Measurements from ENCODE around the gene TMEM167A. TPM values are rescaled to one million over a fixed set of nuclear protein-coding genes. Genes with fewer than 3 reads are reported as not detected.

Gene TMEM167A
- total RNA-seq, 4 donors from 2014 or later = 23.5 to 53.4 (median 39.5) TPM

- H3K4me3 ChIP-seq = no peak overlapping the region
- H3K27ac ChIP-seq = no peak overlapping the region
- H3K4me1 ChIP-seq = peaks cover 0 to 14% (median 0%) of the 10 kb centered on the region in 3 donors
- no peaks in the 10 kb centered on the region for H3K27me3 ChIP-seq
- TF ChIP-seq POLR2AphosphoS5 (IDR thresholded peaks at IDR 0.05) (no peak), POLR2A (IDR thresholded peaks at IDR 0.05) (no peak), EP300 (IDR thresholded peaks at IDR 0.05) (no peak)
- TF ChIP-seq, protein P1, sequence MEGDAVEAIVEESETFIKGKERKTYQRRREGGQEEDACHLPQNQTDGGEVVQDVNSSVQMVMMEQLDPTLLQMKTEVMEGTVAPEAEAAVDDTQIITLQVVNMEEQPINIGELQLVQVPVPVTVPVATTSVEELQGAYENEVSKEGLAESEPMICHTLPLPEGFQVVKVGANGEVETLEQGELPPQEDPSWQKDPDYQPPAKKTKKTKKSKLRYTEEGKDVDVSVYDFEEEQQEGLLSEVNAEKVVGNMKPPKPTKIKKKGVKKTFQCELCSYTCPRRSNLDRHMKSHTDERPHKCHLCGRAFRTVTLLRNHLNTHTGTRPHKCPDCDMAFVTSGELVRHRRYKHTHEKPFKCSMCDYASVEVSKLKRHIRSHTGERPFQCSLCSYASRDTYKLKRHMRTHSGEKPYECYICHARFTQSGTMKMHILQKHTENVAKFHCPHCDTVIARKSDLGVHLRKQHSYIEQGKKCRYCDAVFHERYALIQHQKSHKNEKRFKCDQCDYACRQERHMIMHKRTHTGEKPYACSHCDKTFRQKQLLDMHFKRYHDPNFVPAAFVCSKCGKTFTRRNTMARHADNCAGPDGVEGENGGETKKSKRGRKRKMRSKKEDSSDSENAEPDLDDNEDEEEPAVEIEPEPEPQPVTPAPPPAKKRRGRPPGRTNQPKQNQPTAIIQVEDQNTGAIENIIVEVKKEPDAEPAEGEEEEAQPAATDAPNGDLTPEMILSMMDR (IDR thresholded peaks at IDR 0.05) = no peak
- H3K9me3 ChIP-seq = no peaks in the 10 kb centered on the region
- no peak for ATAC-seq
- H3K36me3 ChIP-seq = no peaks in the 10 kb centered on the region
- 59 to 72% methylated on average over 3 of the region's 3 CpGs for WGBS, 2 donors (ENCODE audit: low coverage in 1 of 2)
Measured at GRCh38 chr5:83034036-83034435, 43.2 kb downstream of the TMEM167A start.

- 33 to 94% methylated on average over 1 of the region's 1 CpG for WGBS, 2 donors (ENCODE audit: low coverage in 1 of 2)
- no peak overlapping the region for H3K4me3 ChIP-seq
- no peak for ATAC-seq
Measured at GRCh38 chr5:83031381-83031780, 45.8 kb downstream of the TMEM167A start.

GRCh38 chr5:83029912-83030311, 47.3 kb downstream of the TMEM167A start:
- TF ChIP-seq EP300 (IDR thresholded peaks at IDR 0.05) (no peak), POLR2A (IDR thresholded peaks at IDR 0.05) (no peak), POLR2AphosphoS5 (IDR thresholded peaks at IDR 0.05) (no peak)
- TF ChIP-seq, protein P1 (IDR thresholded peaks at IDR 0.05) = no peak
- H3K9me3 ChIP-seq = no peaks in the 10 kb centered on the region
- no peak overlapping the region for H3K27ac ChIP-seq
- H3K36me3 ChIP-seq = no peaks in the 10 kb centered on the region
- no peak overlapping the region for H3K4me3 ChIP-seq
- ATAC-seq = peak; percentile 28
- 33 to 100% methylated on average over 1 of the region's 2 CpGs for WGBS, 2 donors (ENCODE audit: low coverage in 1 of 2)
- H3K4me1 ChIP-seq = peaks cover 0 to under 1% (median 0%) of the 10 kb centered on the region in 3 donors
- H3K27me3 ChIP-seq = no peaks in the 10 kb centered on the region

More at GRCh38 chr5:83031381-83031780, 45.8 kb downstream of the TMEM167A start:
- Histone ChIP-seq H3K36me3 (no peaks in the 10 kb centered on the region), H3K27ac (no peak overlapping the region), H3K4me1 (peaks cover 0 to 14% (median 0%) of the 10 kb centered on the region in 3 donors), H3K27me3 (no peaks in the 10 kb centered on the region), H3K9me3 (no peaks in the 10 kb centered on the region)
- TF ChIP-seq EP300 (IDR thresholded peaks at IDR 0.05) (no peak), POLR2AphosphoS5 (IDR thresholded peaks at IDR 0.05) (no peak), POLR2A (IDR thresholded peaks at IDR 0.05) (no peak)
- TF ChIP-seq, protein P1 (IDR thresholded peaks at IDR 0.05) = no peak

DNA sequence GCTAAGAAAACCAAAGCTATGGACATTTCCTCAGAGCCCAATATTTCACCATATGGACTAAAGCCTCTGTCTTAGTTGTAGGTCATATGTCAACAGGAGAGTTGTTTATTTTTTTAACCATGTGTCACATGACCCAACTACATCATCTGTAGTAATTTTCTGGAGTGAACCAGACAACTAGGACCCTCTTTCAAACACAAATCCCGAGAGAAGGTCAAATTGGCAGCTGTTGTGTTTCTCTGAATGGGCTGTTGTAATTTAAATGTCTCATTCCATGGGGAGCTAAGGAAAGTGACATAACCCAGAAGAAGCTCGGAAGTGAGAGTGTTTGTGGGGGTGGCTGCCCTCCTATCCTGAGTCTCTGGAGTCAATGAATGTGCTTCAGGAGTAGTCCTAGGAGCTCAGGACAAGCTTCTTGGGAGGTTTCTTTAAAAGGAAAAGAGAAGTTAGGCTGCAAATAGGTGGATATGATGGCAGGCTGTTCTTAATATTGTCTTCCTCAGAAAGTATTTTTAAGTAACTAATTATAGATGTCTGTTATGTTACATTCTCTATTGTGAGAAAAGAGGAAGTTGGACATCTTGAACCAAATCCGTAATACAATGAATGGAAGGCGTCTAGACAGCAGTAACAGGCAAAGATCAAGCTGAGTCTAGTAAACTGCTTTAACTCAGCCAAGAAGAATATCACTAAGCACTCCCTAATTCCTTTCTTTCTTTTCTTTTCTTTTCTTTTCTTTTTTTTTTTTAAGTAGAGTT, 50.1 kb downstream of the TMEM167A start:
- H3K9me3 ChIP-seq = no peaks in the 10 kb centered on the region
- TF ChIP-seq EP300 (IDR thresholded peaks at IDR 0.05) (no peak), POLR2A (IDR thresholded peaks at IDR 0.05) (no peak), POLR2AphosphoS5 (IDR thresholded peaks at IDR 0.05) (no peak)
- TF ChIP-seq, protein P1 (IDR thresholded peaks at IDR 0.05) = no peak
- no peaks in the 10 kb centered on the region for H3K4me1 ChIP-seq
- no peaks in the 10 kb centered on the region for H3K27me3 ChIP-seq
- no peak for ATAC-seq
- WGBS, 2 donors (ENCODE audit: low coverage in 1 of 2) = 44 to 52% methylated on average over 4 of the region's 4 CpGs
- H3K36me3 ChIP-seq = no peaks in the 10 kb centered on the region
- no peak overlapping the region for H3K27ac ChIP-seq
- no peak overlapping the region for H3K4me3 ChIP-seq

- no peaks in the 10 kb centered on the region for H3K27me3 ChIP-seq
- no peak for ATAC-seq
- TF ChIP-seq, protein P1 (IDR thresholded peaks at IDR 0.05) = no peak
- no peak for TF ChIP-seq POLR2A (IDR thresholded peaks at IDR 0.05)
- no peak for TF ChIP-seq EP300 (IDR thresholded peaks at IDR 0.05)
- TF ChIP-seq POLR2AphosphoS5 (IDR thresholded peaks at IDR 0.05) = no peak
- no peaks in the 10 kb centered on the region for H3K4me1 ChIP-seq
- WGBS, 2 donors (ENCODE audit: low coverage in 1 of 2) = 73 to 79% methylated on average over 2 of the region's 2 CpGs
- H3K36me3 ChIP-seq = no peaks in the 10 kb centered on the region
- H3K4me3 ChIP-seq = no peak overlapping the region
- no peak overlapping the region for H3K27ac ChIP-seq
- H3K9me3 ChIP-seq = no peaks in the 10 kb centered on the region
Measured at GRCh38 chr5:83026516-83026915, 50.7 kb downstream of the TMEM167A start.

All from gastroesophageal sphincter (tissue), 4 donors.